Heart left ventricle (tissue), 13 donors: ENCODE results near the gene MYOF.

Source experiments
- POLR2A ChIP-seq, 2 donors: fragments of 450-650 bp; IDR thresholded peaks; one replicate each; pipeline ENCODE4 v1.6.1; 2017; ENCODE audit warnings: antibody characterized with exemption in 2 of 2, mild to moderate bottlenecking in 2 of 2, moderate library complexity in 2 of 2
- TF ChIP-seq, protein P1 (sequence below), 12 donors: fragments of 200-600 bp; sonication (generic) in 4 of 12; IDR thresholded peaks; one replicate each; pipeline versions ENCODE4 v1.5.0 to v1.8.0; 2018 to 2022; ENCODE audit warnings: antibody characterized with exemption in 12 of 12, mild to moderate bottlenecking in 5 of 12
- donor health status: ischemic (EF 13 %, LVEDD 7.1; RV severe dilation, severe dysfunction).
- donor health status: DM: no; HTN: yes; CAD: no.
- donor health status: DM: no; HTN: no; CAD: no.
- donor health status: ischemic (EF 25% LVEDD 6.9; RV normal size, moderate dysfunction).
- donor health status: ischemic (EF 25% LVEDD 5.7; RV mildly dilated, moderate dysfunction).
- donor health status: ischemic (EF 35%, LVEDD 5.7; RV mildly dilated, moderate dysfunction).
- donor health status: nonischemic (EF 11% LVEDD 7.7; RV severe dilation, severe dysfunction).
- donor health status: DM: yes; HTN: yes; CAD: no.
- donor health status: PGD.
- donor health status: ischemic (EF 29% LVEDD 5.4; RV normal size, mild dysfunction).
- donor health status: nonischemic (EF 23%, LVEDD 6.1; RV moderate dilation, normal function).

DNA sequence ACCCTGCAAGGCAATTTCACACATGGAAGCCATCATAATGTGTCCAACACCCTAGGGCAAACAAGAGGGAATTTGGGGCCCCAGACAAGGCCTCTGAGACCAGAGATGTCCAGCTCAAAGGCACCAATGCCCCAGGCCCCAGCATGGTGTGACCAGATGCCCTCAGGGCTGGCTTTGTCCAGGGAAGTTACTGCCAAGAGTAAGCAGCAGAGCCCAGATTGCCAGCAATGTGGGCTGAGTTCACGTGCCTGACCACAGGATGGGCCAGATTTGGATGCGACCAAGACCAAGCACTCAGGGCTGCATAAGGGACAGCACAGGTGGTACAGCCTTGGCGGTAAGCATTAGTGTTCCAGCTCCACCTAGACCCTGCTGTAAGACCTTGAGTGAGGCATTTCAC, 12.7 kb downstream of the MYOF start:
- TF ChIP-seq POLR2A (IDR thresholded peaks at IDR 0.05): no peak
- TF ChIP-seq, protein P1, sequence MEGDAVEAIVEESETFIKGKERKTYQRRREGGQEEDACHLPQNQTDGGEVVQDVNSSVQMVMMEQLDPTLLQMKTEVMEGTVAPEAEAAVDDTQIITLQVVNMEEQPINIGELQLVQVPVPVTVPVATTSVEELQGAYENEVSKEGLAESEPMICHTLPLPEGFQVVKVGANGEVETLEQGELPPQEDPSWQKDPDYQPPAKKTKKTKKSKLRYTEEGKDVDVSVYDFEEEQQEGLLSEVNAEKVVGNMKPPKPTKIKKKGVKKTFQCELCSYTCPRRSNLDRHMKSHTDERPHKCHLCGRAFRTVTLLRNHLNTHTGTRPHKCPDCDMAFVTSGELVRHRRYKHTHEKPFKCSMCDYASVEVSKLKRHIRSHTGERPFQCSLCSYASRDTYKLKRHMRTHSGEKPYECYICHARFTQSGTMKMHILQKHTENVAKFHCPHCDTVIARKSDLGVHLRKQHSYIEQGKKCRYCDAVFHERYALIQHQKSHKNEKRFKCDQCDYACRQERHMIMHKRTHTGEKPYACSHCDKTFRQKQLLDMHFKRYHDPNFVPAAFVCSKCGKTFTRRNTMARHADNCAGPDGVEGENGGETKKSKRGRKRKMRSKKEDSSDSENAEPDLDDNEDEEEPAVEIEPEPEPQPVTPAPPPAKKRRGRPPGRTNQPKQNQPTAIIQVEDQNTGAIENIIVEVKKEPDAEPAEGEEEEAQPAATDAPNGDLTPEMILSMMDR (IDR thresholded peaks at IDR 0.05): no peak
